Fibroblast of upper back skin (primary cell): Measurements from ENCODE around the gene CCDC142.
"Not testable (repeated sequence)": the region's sequence is repeated elsewhere in the genome, so short reads cannot be mapped to it uniquely, and the experiment has no call there.

Source experiments
- DNase-seq: peaks from one replicate; pipeline ENCODE4 v3.0.0-alpha.2; 2013

CCDC142 gene

DNA sequence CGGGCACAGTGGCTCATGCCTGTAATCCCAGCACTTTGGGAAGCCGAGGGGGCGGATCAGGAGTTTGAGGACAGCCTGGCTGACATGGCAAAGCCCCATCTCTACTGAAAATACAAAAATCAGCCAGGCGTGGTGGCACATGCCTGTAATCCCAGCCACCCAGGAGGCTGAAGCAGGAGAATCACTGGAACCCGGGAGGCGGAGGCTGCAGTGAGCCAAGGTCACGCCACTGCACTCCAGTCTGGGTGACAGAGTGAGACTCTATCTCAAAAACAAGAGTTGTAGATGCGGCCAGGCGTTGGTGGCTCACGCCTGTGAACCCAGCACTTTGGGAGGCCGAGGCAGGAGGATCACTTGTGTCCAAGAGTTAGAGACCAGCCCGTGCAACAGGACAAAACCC is 12.1 kb downstream of the CCDC142 start:
- not testable (repeated sequence) for DNase-seq

DNA sequence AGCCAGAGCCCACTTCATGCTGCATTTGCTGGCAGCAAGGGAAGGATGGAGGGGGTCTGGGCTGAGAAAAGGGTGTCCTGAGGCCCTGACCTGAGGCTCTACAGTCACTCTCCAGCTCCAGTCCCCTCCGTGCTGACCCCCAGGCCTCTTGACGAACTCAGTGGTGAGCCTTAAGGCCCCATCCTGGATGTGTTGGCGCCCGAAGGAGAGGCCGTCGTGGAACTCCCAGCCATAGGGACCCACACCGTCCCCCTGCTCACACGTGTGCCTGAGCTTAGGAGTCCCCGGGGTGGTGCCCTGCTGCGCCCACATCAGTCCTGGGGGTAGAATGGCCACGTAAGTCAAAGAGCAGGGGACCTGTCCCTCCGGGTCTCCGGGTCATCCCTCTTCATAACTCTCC is 18.4 kb downstream of the CCDC142 start:
- DNase-seq = no peak

DNA sequence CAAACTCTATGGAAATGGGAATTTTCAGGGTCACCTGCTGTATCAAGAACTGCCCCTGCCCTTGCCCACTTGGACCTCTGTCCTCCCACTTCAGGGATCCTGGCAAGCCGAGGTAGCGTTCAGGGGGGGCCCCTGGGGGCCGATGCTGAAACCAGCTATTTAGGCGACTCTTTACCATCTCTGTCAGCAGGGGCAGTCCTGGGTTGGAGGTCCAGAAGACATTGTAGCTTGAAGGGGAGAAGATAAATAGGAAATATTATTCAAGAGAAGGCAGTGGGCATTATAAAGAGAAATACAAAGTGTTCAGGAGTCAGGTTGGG is 20.1 kb downstream of the CCDC142 start:
- DNase-seq = no peak

DNA sequence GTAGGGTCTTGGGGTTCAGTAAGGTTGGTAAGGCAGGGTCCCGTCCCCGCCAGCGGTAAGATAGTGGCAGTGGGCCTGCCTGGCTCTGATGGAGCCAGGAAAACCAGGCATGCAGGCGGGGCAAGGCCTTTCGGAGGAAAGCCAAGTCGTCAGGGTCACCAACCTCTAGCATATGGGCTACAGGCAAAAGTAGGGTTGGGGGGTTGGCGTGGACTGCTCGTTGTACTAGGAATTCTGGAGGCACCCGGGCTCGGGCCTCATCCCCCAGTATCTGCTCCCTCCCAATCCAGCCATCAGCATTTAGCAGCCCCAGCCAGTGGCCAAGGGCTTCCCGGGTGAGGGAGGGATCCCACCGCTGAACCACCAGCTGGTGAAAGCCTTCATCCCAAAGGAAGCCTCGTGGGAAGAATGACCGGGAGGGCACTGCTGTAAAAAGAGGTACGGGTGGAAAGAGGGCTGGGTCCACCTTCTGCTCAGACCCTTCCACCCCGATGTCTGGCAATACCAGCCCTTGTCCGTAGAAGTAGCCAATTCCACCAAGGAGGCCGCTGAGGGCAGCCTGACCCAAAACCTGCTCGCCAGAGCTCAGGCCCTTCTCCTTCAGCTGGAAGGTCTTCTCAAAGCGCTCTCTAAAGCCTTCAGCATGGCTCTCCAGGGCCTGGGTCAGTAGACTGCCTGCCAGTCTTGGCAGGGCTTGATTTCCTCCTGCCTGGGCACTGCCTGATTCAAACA is 20.6 kb downstream of the CCDC142 start:
- DNase-seq = no peak

DNA sequence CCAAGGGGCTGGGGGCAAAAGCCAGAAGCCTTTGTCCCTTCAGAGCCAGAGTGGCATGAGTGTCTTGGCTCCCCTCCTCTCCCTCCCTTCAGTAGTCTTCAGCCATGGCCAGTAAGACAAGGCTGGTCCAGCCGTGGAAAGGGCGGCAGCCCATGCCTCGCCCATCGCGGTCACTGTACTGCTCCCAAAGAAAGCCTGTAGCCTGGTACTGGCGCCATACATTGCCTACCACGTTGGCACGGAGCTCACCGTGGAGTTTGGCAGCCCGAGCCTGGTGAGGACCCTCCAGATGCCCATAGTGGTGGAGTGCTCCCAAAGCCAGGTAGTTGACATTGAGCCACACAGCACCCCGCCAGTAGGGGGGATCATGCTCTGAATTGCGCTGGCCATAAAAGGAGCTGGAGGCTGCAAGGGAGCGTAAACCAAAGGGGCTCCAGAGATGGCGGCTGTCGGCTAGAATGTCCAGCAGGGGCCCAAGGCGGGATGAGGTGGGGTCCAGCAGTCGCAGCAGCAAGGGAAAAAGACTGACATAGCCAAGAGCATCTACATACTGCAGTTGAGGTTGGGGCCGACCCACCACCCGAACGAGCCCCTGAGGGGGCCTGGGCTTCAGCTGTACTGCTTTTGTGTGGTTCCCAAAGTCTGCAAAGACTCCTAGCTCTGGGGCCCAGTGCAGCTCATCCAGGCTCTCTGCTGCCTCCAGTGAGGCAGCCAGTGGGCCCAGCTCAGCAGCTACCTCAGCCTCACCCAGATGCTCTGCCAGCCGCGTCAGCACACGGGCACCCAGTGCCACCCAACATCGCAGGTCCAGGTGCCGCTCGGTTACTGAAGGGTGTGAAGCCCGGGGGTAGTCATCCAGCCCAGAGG is 21.4 kb downstream of the CCDC142 start:
- DNase-seq = no peak

DNA sequence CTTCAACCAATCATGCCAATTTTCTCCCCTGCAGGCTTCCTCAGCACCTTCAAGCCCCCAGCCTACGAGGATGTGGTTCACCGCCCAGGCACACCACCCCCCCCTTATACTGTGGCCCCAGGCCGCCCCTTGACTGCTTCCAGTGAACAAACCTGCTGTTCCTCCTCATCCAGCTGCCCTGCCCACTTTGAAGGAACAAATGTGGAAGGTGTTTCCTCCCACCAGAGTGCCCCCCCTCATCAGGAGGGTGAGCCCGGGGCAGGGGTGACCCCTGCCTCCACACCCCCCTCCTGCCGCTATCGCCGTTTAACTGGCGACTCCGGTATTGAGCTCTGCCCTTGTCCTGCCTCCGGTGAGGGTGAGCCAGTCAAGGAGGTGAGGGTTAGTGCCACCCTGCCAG is 22.6 kb downstream of the CCDC142 start:
- not testable (repeated sequence) for DNase-seq

DNA sequence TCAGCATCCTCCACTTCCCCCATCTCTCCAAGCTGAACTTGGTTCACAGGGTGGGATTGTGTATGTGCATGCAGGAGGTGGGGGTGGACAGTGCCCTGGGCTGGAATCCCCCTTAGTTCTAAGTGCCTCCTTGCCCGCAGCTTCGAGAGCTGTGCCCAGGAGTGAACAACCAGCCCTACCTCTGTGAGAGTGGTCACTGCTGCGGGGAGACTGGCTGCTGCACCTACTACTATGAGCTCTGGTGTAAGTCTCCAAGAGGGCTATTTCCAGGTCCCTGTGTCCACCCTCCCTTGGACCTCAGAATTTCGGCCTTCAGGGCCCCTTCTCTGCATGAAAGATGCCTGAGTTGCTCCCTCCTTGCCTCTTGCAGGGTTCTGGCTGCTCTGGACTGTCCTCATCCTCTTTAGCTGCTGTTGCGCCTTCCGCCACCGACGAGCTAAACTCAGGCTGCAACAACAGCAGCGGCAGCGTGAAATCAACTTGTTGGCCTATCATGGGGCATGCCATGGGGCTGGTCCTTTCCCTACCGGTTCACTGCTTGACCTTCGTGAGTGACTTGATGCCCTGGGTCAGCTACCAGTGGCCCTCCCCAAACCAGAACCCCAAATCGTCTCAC is 23.2 kb downstream of the CCDC142 start:
- not testable (repeated sequence) for DNase-seq

DNA sequence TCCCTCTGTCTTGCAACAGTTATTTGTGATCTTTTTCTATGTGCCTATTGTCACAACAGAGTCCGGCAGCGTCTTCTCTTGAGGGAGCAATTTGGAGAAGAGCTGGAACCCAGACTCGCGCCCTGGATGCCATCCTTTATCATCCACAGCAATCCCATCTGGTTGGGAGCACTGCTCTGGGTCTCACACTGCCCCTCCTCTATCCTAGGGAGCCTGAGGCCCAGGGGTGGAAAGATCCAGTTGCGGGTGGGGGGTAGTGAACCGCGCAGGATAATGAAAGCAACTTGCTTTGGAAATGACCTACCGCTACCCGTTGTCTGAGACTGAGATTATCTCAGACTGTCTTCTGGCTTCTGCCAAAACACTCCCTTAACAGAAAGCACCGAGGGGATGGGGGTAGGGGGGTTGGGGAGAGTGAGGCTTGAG is 23.8 kb downstream of the CCDC142 start:
- no peak for DNase-seq

DNA sequence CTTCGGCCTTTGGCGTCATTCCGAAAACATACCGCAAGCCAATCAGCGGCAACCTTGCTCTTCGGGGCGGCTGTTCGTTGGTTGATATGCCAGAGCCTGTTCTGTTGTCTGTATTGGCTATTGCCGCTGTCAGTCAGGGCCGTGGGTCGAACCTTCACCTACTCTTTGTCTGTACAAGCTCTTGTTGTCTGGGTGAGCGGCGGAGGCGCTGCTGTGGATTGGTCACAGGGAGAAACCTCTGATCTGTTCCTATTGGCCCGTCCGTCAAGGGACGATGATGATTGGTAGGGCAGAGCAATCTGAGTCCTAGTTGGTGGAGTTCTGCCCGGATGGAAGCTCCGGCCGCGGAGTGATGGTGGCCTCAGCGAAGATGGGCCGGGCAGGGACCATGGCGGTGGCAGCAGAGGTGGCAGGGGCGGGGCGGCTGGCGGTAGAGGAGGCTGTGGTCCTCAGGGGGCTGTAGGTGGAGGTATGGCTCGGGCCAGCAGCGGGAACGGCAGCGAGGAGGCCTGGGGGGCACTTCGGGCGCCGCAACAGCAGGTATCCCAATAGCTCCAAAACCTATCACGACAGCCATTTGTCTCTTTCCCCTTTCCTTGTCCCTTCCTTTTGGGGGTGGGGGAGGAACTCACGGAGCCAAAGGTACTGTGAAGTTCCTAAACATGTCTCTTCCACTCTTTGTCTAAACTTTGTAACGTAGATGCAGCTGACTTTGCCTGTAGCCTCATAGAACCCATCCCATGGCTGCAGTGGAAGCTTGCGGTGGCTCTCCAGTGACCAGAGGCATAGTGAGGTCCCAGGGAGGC is 24.5 kb downstream of the CCDC142 start, which contains the start of gene WBP1:
WBP1 (plus strand) TSS at position 307 of the 806 bp plus-strand sequence; CDS start at position 472, 165 bp downstream.
- peak; percentile 100 for DNase-seq

DNA sequence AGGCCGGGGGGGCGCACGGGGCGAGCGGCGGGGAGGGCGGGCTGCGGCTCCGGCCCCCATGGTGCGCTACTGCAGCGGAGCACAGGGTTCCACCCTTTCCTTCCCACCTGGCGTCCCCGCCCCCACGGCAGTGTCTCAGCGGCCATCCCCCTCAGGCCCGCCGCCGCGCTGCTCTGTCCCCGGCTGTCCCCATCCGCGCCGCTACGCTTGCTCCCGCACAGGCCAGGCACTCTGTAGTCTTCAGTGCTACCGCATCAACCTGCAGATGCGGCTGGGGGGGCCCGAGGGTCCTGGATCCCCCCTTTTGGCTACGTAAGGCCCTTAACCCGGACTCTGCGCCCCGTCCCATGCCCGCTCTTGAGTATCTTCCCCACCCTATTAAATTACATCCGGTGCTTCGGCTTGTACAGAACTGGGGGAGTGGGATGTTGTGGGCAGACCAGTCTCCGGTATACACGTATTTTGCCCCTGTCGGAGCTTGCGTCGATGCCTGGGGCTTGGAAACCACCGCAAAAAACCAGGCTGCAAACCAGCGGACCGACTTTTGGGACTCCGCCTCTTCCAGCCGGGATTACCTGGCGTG is 25.2 kb downstream of the CCDC142 start:
- no peak for DNase-seq

DNA sequence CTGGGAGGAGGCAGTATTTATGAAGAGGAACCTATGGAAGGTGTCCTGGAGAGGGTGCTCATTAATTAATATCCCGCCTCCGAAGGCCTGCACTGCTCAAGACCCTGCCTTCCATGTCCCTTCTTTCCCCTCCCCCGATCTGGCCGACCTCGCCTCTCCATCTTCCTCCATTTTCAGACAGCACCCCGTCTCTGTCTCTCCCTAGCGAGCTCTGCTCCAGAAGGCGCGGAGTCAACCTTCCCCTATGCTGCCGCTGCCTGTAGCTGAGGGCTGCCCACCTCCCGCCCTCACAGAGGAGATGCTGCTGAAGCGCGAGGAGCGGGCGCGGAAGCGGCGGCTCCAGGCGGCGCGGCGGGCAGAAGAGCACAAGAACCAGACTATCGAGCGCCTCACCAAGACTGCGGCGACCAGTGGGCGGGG is 25.7 kb downstream of the CCDC142 start:
- DNase-seq = no peak

DNA sequence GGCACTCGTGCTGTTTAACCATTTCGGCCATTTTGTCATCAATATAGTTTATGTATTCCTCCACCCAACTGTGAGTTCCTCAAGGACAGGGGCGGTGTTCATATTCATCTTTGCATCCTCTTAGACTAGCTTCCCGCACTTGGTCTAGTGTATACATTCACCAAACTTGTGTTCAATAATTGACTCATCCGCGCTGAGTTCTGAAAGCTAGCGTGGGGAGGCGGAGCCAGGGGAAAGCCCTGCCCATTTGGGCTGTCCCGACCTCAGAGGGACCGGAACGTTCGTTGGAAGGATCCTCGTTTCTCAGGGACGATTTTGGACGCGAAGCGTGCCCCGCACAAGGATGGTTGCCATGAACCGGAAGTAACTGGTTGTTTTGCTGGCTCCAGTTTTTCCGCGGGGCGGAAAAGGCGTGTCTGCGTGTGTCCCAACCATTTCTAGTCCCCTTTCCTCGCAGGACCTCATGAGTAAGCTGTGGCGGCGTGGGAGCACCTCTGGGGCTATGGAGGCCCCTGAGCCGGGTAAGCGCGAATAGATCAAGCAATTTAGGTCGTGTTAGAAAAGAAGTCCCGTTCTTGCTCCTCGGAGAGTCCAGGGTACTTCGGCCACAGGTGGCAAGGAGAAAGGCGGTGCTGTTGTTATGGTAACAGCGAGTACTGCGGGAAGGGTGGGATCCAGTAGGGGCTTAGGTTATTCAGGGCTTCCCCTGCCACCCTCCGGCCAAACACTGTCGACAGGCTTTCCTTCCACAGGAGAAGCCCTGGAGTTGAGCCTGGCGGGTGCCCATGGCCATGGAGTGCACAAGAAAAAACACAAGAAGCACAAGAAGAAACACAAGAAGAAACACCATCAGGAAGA is 27.9 kb downstream of the CCDC142 start, which contains the start of gene INO80B:
INO80B (plus strand) TSS at position 434 of the 858 bp plus-strand sequence; CDS start at position 464, 30 bp downstream.
- DNase-seq = peak; percentile 98

DNA sequence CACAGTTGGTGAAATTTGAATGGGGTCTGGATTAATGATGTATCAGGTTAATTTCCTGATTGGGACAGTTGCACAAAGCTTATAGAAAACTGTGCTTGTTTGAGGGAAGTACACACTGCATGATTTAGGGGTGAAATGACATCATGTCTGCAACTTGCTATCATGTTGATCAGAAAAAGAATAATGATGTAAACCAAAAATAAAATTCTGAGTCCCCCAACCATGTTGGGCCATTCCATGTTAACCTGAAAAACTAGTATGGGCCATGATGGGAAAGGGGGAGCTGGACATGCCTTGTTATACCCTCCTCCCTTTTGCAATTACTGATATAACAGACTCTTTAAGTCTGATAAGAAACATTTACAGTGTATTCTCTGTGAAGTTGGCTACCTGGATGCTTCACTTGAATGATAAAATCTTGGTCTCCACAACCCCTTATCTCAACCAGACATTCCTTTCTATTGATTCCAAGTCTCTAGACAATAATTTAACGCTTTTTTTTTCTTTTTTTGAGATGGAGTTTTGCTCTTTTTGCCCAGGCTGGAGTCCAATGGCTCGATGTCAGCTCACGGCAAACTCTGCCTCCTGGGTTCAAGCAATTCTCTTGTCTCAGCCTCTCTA is 32.1 kb downstream of the CCDC142 start:
- no peak for DNase-seq

DNA sequence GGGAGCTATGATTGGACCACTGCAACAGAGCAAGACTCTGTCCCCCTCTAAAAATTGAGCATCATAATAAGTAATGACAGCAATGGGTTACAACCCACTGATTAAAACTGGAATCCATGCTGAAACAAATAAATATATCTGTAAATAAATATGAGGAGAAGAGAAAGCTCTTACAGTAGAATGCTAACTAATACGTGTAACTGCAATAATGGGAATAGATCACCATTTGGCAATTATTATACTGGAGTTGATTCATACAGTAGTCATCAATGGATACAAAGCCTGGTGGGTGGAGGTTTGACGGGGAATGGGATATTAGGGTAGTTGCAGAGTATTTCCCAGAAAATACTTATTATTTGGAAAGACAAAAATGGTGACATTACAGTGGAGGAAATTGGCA is 34.0 kb downstream of the CCDC142 start:
- no peak for DNase-seq

DNA sequence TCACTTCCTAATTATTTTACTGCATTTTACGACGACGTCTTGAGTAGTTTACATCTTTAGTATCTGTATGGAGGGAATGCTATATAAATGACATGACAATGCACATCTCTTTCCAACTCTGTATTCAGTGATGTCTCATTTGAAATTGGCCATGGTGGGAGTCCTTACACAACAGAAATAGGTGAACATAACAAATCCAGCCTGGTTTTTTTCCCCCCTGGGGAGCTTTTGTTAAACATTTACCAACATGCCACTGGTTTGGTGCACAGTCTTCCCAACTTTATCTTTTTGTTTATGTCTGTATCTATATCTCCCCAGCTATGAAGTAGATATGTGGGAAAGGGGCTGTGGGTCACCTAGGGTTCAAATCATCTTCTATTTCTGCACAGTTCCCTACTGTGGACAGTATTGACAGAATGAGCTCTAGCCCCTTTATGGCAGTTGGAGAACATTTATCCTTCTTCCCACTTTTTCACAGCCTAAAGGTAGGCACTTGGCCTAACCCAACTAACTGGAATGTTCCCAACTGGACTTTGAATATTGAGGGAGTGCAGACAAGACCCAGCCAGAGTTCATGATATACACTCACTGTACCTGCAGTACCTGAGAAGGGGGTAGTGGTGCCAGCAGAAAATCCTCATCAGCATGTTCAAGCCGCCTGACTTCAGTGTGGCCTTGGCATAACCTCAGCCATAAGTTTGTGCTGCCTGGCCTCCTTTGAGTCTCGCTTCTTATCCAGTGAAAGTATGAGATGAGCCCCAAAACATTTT is 35.4 kb downstream of the CCDC142 start:
- DNase-seq = no peak

DNA sequence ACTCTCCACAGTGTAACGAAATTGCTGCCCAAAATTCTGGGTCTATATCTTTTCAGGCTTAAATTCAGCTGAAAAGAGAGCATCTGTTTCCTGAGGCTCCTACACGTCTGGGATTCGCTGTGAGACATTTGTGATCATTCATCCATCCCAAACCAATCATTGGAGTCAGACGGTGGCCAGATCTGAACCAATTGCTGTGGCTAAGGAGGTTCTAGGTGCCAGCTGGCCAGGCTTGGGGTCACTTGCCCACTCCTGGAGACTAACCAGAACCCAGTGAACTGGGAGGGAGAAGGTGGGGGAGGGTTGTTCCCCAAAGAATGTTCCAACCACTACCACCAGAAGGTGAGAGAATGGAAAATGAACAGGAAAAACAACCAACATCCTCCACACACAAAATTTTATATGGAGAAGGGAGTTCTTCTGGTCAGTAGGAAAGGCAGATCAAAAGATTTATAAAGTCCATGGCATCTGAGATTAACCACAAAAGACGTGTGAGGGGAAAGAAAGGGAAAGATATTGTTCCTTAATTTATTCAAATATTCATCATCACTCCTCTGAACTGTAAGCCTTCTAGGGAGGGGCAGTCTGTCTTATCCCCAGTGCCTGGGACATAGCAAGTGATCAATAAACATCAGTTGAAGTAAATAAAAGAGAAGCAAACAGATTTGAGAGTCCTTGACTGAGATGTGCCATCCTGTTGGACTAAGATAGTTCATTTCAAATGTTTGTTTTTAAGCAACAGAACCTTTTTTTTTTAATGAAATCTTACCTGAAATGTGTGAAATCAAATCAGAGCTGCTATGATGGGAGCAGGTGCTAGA is 38.1 kb downstream of the CCDC142 start:
- no peak for DNase-seq

DNA sequence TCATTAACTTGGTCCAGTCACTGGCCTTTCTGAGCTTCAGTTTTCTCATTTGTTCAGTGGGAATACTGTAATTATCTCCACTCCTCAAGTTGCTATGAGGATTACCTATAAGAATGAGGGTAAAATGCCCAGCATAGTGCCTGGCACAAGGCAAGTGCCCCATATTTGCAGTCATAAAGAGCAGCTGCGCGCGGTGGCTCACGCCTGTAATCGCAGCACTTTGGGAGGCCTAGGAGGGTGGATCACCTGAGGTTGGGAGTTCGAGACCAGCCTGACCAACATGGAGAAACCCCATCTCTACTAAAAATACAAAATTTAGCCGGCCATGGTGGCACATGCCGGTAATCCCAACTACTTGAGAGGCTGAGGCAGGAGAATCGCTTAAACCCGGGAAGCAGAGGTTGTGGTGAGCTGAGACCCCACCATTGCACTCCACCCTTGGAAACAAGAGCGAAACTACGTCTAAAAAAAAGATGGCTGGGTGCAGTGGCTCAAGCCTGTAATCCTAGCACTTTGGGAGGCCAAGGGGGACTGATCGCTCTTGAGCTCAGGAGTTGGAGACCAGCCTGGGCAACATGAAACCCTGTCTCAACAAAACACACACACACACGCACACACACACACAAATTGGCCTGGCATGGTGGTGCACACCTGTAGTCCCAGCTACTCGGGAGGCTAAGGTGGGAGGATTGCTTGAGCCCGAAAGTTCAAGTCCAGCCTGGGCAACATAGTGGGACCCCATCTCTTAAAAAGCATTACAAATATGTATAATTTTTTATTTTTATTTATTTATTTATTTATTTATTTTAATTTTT is 40.1 kb downstream of the CCDC142 start:
- not testable (repeated sequence) for DNase-seq
